KMS-11 (cell line): ENCODE measurements around the gene MYO18B.

Source experiments
- H2AFZ ChIP-seq: fragments of 200-600 bp; sonication (generic); 2 replicates; pipeline ENCODE4 v1.6.1; 2016; ENCODE audit warnings: antibody characterized with exemption, mixed run types, low read depth
- H3K27ac ChIP-seq: fragments of 200-600 bp; sonication (generic); 2 replicates; pipeline ENCODE4 v1.6.1; 2016; ENCODE audit warnings: mild to moderate bottlenecking, mixed run types
- H3K27me3 ChIP-seq: fragments of 200-600 bp; sonication (generic); 2 replicates; pipeline ENCODE4 v1.6.1; 2017; ENCODE audit warnings: mild to moderate bottlenecking, low read depth, mixed run types, moderate library complexity; ENCODE audit not compliant: insufficient read depth
- H3K36me3 ChIP-seq: fragments of 200-600 bp; sonication (generic); 2 replicates; pipeline ENCODE4 v1.6.1; 2017; ENCODE audit warnings: mild to moderate bottlenecking, mixed run types; ENCODE audit not compliant: insufficient read depth
- H3K4me1 ChIP-seq: fragments of 200-600 bp; sonication (generic); 2 replicates; pipeline ENCODE4 v1.6.1; 2016; ENCODE audit warnings: mild to moderate bottlenecking, low read depth, mixed run types; ENCODE audit not compliant: poor library complexity, severe bottlenecking
- H3K4me2 ChIP-seq: fragments of 200-600 bp; sonication (generic); 2 replicates; pipeline ENCODE4 v1.7.0; 2016; ENCODE audit warnings: mild to moderate bottlenecking, mixed run types
- H3K4me3 ChIP-seq: fragments of 200-600 bp; sonication (generic); IDR thresholded peaks from 2 replicates; pipeline ENCODE4 v1.6.1; 2017; ENCODE audit warnings: low read depth, low read length, mixed read lengths; ENCODE audit not compliant: insufficient read depth
- H3K79me2 ChIP-seq: fragments of 200-600 bp; sonication (generic); 2 replicates; pipeline ENCODE4 v1.6.1; 2016; ENCODE audit warnings: low read depth, mixed run types; ENCODE audit not compliant: insufficient read depth
- H3K9ac ChIP-seq: fragments of 200-600 bp; sonication (generic); 2 replicates; pipeline ENCODE4 v1.6.1; 2016; ENCODE audit warnings: mild to moderate bottlenecking, mixed run types
- H4K20me1 ChIP-seq: fragments of 200-600 bp; sonication (generic); 2 replicates; pipeline ENCODE4 v1.6.1; 2016; ENCODE audit warnings: mild to moderate bottlenecking, mixed run types; ENCODE audit not compliant: insufficient read depth
- TF ChIP-seq, protein P1 (sequence below): fragments of 200-600 bp; sonication (generic); conservative IDR thresholded peaks from 2 replicates; pipeline ENCODE4 v1.6.1; 2017; ENCODE audit warnings: low read depth, mild to moderate bottlenecking, antibody characterized with exemption, low read length, moderate library complexity, mixed read lengths

The MYO18B gene

DNA sequence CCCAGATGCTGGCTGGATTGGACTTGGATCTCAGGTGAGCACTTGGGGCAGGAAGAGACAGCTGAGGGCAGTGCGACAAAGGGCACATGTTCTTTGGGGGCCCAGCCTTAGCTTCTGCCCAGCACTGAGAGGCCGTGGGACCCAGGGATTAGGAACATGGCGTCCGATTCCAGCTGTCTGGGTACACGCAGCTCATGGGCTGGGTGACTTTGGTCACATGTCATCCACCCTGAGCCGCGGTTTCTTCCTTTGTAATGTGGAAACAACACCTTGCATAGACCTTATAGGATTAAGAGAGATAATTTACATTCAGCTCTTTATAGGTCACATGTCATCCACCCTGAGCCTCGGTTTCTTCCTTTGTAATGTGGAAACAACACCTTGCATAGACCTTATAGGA, 39.8 kb downstream of the MYO18B start:
- Histone ChIP-seq H3K9ac (no peak overlapping the region), H3K36me3 (no peaks in the 10 kb centered on the region), H2AFZ (no peak overlapping the region), H3K4me2 (no peak overlapping the region), H3K4me3 (no peak overlapping the region), H3K27me3 (no peaks in the 10 kb centered on the region), H3K79me2 (no peaks in the 10 kb centered on the region), H3K4me1 (no peaks in the 10 kb centered on the region), H3K27ac (no peak overlapping the region), H4K20me1 (no peaks in the 10 kb centered on the region)
- TF ChIP-seq, protein P1, sequence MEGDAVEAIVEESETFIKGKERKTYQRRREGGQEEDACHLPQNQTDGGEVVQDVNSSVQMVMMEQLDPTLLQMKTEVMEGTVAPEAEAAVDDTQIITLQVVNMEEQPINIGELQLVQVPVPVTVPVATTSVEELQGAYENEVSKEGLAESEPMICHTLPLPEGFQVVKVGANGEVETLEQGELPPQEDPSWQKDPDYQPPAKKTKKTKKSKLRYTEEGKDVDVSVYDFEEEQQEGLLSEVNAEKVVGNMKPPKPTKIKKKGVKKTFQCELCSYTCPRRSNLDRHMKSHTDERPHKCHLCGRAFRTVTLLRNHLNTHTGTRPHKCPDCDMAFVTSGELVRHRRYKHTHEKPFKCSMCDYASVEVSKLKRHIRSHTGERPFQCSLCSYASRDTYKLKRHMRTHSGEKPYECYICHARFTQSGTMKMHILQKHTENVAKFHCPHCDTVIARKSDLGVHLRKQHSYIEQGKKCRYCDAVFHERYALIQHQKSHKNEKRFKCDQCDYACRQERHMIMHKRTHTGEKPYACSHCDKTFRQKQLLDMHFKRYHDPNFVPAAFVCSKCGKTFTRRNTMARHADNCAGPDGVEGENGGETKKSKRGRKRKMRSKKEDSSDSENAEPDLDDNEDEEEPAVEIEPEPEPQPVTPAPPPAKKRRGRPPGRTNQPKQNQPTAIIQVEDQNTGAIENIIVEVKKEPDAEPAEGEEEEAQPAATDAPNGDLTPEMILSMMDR, result no peak

DNA sequence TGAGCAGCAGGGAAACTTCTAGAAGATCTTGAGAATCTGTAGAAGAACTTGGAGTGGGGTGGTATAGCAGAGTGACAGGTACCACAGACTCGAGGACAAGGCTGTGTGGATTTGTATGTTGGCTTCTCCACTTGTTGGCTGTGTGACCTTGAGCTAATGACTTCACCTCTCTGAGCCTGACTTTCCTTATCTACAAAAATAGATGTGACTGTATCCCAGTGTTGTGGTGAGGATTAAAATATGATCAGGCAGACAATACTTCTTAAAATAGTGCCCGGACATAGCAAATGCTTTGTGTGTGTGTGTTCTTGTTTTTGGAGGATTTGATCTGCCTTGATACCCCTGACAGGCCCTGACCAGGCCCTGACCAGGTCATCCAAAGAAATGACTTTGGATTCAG, 40.8 kb downstream of the MYO18B start:
- H3K4me2 ChIP-seq, result no peak overlapping the region
- no peak overlapping the region for H3K4me3 ChIP-seq
- no peaks in the 10 kb centered on the region for H3K4me1 ChIP-seq
- H2AFZ ChIP-seq, result no peak overlapping the region
- no peak overlapping the region for H3K27ac ChIP-seq
- H3K79me2 ChIP-seq, result no peaks in the 10 kb centered on the region
- H4K20me1 ChIP-seq, result no peaks in the 10 kb centered on the region
- H3K9ac ChIP-seq, result no peak overlapping the region
- no peaks in the 10 kb centered on the region for H3K36me3 ChIP-seq
- TF ChIP-seq, protein P1, result no peak
- no peaks in the 10 kb centered on the region for H3K27me3 ChIP-seq

DNA sequence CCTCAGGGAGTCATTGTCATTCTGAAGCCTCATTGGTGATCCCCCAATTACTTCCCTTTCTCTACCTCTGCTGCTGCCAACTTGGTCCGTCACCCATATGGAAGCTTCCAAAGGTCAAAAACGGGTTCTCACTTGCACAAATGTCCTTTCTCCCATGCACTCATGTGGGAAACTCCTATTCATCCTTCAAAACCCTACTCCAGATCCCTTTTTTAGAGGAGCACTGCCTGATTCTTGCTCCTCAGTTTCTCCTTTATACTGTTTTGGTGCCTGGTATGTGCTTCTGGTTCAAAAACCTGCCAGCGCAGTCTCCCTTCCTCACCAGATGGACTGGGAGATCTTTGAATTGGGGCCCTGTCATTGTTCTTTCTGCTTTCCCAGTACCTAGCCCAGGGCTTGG, 41.9 kb downstream of the MYO18B start:
- no peak overlapping the region for H3K4me2 ChIP-seq
- H3K9ac ChIP-seq, result no peak overlapping the region
- H3K4me3 ChIP-seq, result no peak overlapping the region
- no peaks in the 10 kb centered on the region for H3K27me3 ChIP-seq
- no peaks in the 10 kb centered on the region for H3K79me2 ChIP-seq
- H3K36me3 ChIP-seq, result no peaks in the 10 kb centered on the region
- H4K20me1 ChIP-seq, result no peaks in the 10 kb centered on the region
- TF ChIP-seq, protein P1, result no peak
- no peak overlapping the region for H3K27ac ChIP-seq
- H2AFZ ChIP-seq, result no peak overlapping the region
- H3K4me1 ChIP-seq, result no peaks in the 10 kb centered on the region

DNA sequence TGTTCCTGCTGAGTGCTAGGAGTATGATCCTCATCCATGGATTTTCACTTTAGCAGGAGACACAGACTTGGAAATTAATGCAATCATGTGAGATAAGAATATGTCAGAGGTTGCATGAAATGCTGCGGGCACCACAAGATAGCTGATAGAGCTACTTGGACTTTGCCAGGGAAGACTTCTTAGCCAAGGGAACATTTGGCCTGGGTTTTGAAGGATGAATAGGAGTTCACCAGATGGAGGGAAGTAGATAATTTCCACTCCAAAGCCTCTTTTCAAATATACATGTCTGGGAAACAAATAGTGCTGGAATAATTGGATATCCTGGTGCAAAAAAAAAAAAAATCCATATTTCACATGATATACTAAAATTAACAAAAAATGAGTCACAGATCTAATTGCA, 44.2 kb downstream of the MYO18B start:
- H3K4me3 ChIP-seq, result no peak overlapping the region
- no peak overlapping the region for H3K4me2 ChIP-seq
- no peaks in the 10 kb centered on the region for H3K36me3 ChIP-seq
- H3K27me3 ChIP-seq, result no peaks in the 10 kb centered on the region
- no peaks in the 10 kb centered on the region for H4K20me1 ChIP-seq
- no peaks in the 10 kb centered on the region for H3K79me2 ChIP-seq
- no peaks in the 10 kb centered on the region for H3K4me1 ChIP-seq
- no peak overlapping the region for H2AFZ ChIP-seq
- TF ChIP-seq, protein P1, result no peak
- no peak overlapping the region for H3K9ac ChIP-seq
- no peak overlapping the region for H3K27ac ChIP-seq

DNA sequence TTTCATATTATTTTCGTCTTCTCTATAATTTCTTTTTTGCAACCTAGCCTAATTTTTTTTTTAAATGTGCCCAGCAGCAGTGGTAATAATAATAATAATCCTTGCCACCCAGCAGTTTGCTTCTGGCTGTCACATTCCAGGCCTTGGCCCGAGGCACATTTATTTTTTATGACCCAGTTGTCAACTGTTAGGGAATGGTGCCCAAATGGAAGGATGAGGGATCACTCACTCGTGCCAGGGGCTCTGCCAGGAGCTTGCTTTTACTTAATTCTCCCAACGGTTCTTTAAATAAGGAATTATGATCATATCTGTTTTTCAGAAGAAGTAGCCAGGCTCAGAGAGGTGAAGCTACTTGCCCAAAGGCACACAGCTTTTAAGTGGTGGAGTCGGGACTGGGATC, 49.6 kb downstream of the MYO18B start:
- Histone ChIP-seq H3K4me2 (no peak overlapping the region), H2AFZ (no peak overlapping the region), H3K27me3 (no peaks in the 10 kb centered on the region), H4K20me1 (no peaks in the 10 kb centered on the region), H3K9ac (no peak overlapping the region), H3K4me3 (no peak overlapping the region), H3K36me3 (no peaks in the 10 kb centered on the region), H3K4me1 (no peaks in the 10 kb centered on the region), H3K79me2 (no peaks in the 10 kb centered on the region), H3K27ac (no peak overlapping the region)
- TF ChIP-seq, protein P1, result no peak
